Gastrocnemius medialis (tissue), 4 donors: ENCODE measurements around the gene HOXD8.

Experiments used
- CTCF ChIP-seq, 5 experiments: fragments of 450-650 bp in 3 of 5; fragments of 200-600 bp in 2 of 5; sonication (generic) in 2 of 5; IDR thresholded peaks in 4 of 5; conservative IDR thresholded peaks in 1 of 5; 1 replicate in 4 of 5; 2 replicates in 1 of 5; pipeline ENCODE4 v1.5.1; 2016 to 2019; ENCODE audit warnings: antibody characterized with exemption in 5 of 5, mild to moderate bottlenecking in 3 of 5, moderate library complexity in 3 of 5
- POLR2A ChIP-seq, 2 donors: fragments of 450-650 bp; IDR thresholded peaks; one replicate each; pipeline ENCODE4 v1.6.1; 2017; ENCODE audit warnings: antibody characterized with exemption in 2 of 2, mild to moderate bottlenecking in 2 of 2, moderate library complexity in 2 of 2

DNA sequence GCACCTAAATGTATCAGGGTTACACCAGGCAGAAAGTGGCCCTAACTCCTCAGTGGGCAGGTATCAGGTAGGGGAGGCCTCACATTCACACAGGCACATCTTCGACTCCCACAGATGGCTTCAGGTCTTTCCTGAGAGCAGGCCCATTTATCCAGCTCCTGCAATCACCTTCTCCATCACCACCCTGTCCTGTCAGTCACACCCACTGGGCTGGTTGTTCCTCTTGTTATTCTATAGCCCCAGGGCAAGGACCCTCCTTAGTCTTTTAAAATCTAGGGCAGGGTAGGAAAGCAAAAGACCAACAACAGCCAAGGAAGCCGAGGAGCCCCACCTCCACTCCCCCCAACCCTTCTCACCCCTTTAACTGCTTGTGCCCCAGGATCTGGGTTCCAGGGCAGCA is 12.8 kb downstream of the HOXD8 start:
- no peak for TF ChIP-seq CTCF (IDR thresholded peaks at IDR 0.05 in 4 of 5, conservative IDR thresholded peaks at IDR 0.05 in 1 of 5)
- TF ChIP-seq POLR2A (IDR thresholded peaks at IDR 0.05): no peak
